HL-60 (cell line): ENCODE data around the gene SPACA9.

ENCODE experiments used
- DNase-seq, 2 experiments: peaks; one replicate each; pipeline ENCODE4 v3.0.0-alpha.2; 2010 to 2020; ENCODE audit warnings: low read depth in 1 of 2, low spot score in 1 of 2
- H3K27ac ChIP-seq: fragments of 250-450 bp; sonication (Bioruptor Pico); replicated peaks from 2 replicates; pipeline ENCODE4 v1.5.1; 2020; ENCODE audit warnings: mild to moderate bottlenecking, moderate library complexity
- H3K27me3 ChIP-seq: fragments of 250-450 bp; sonication (Bioruptor Pico); 2 replicates; pipeline ENCODE4 v1.5.1; 2021; ENCODE audit warnings: mild to moderate bottlenecking, moderate library complexity; ENCODE audit not compliant: insufficient read depth, poor library complexity, severe bottlenecking
- H3K4me3 ChIP-seq: replicated peaks from 2 replicates; pipeline ENCODE4 v1.5.1; 2011; ENCODE audit warnings: mild to moderate bottlenecking, control low read depth, low read length; ENCODE audit not compliant: insufficient read depth
- GABPA ChIP-seq: IDR thresholded peaks from 2 replicates; pipeline ENCODE4 v1.6.1; 2012; ENCODE audit warnings: low read depth
- POLR2AphosphoS5 ChIP-seq: IDR thresholded peaks from 2 replicates; pipeline ENCODE4 v1.6.1; 2012; ENCODE audit warnings: low read depth
- SPI1 ChIP-seq: IDR thresholded peaks from 2 replicates; pipeline ENCODE4 v1.6.1; 2012; ENCODE audit warnings: low read depth, mild to moderate bottlenecking, borderline replicate concordance
- TF ChIP-seq, protein P1 (sequence below): IDR thresholded peaks from one replicate; pipeline ENCODE4 v1.5.1; 2011; ENCODE audit warnings: low read length, control low read depth, inconsistent platforms; ENCODE audit not compliant: insufficient read depth
- TF ChIP-seq, protein P2 (sequence below): IDR thresholded peaks from 2 replicates; pipeline ENCODE4 v1.6.1; 2012; ENCODE audit warnings: low read depth; ENCODE audit not compliant: insufficient replicate concordance

Gene SPACA9

DNA sequence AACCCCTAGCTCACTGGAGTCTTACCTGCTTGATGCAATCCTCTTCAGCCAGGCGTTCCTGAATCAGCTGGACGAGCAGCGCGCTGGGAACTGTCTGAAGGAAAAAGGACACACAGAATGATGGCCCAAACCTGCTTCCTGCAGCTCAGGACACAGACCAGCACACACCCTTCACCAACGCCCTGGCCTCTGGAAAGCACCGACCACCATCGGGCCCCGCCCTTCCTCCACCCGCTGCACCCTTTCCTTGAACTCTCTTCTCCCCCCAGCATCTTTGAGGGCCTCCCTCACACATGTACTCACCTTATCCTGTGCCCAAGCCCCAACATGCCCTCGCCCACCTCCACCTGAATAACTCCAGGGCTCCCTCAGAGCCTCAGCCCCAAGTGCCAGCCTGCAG is 23.9 kb upstream of the SPACA9 start:
- no peaks in the 10 kb centered on the region for H3K27me3 ChIP-seq
- DNase-seq: no peak
- no peak overlapping the region for H3K27ac ChIP-seq
- no peak for TF ChIP-seq POLR2AphosphoS5
- TF ChIP-seq SPI1: no peak
- no peak for TF ChIP-seq GABPA
- TF ChIP-seq, protein P1, sequence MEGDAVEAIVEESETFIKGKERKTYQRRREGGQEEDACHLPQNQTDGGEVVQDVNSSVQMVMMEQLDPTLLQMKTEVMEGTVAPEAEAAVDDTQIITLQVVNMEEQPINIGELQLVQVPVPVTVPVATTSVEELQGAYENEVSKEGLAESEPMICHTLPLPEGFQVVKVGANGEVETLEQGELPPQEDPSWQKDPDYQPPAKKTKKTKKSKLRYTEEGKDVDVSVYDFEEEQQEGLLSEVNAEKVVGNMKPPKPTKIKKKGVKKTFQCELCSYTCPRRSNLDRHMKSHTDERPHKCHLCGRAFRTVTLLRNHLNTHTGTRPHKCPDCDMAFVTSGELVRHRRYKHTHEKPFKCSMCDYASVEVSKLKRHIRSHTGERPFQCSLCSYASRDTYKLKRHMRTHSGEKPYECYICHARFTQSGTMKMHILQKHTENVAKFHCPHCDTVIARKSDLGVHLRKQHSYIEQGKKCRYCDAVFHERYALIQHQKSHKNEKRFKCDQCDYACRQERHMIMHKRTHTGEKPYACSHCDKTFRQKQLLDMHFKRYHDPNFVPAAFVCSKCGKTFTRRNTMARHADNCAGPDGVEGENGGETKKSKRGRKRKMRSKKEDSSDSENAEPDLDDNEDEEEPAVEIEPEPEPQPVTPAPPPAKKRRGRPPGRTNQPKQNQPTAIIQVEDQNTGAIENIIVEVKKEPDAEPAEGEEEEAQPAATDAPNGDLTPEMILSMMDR: no peak
- TF ChIP-seq, protein P2, sequence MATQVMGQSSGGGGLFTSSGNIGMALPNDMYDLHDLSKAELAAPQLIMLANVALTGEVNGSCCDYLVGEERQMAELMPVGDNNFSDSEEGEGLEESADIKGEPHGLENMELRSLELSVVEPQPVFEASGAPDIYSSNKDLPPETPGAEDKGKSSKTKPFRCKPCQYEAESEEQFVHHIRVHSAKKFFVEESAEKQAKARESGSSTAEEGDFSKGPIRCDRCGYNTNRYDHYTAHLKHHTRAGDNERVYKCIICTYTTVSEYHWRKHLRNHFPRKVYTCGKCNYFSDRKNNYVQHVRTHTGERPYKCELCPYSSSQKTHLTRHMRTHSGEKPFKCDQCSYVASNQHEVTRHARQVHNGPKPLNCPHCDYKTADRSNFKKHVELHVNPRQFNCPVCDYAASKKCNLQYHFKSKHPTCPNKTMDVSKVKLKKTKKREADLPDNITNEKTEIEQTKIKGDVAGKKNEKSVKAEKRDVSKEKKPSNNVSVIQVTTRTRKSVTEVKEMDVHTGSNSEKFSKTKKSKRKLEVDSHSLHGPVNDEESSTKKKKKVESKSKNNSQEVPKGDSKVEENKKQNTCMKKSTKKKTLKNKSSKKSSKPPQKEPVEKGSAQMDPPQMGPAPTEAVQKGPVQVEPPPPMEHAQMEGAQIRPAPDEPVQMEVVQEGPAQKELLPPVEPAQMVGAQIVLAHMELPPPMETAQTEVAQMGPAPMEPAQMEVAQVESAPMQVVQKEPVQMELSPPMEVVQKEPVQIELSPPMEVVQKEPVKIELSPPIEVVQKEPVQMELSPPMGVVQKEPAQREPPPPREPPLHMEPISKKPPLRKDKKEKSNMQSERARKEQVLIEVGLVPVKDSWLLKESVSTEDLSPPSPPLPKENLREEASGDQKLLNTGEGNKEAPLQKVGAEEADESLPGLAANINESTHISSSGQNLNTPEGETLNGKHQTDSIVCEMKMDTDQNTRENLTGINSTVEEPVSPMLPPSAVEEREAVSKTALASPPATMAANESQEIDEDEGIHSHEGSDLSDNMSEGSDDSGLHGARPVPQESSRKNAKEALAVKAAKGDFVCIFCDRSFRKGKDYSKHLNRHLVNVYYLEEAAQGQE: no peak
- no peak overlapping the region for H3K4me3 ChIP-seq

GRCh38 chr9:132855904-132856303 is 22.8 kb upstream of the SPACA9 start:
- TF ChIP-seq, protein P1: no peak
- TF ChIP-seq SPI1 (no peak), GABPA (no peak), POLR2AphosphoS5 (no peak)
- TF ChIP-seq, protein P2: no peak
- no peak for DNase-seq
- H3K4me3 ChIP-seq: no peak overlapping the region
- H3K27ac ChIP-seq: no peak overlapping the region
- H3K27me3 ChIP-seq: no peaks in the 10 kb centered on the region

- no peak overlapping the region for H3K4me3 ChIP-seq
- TF ChIP-seq, protein P2: no peak
- no peak for TF ChIP-seq GABPA
- TF ChIP-seq, protein P1: no peak
- no peak for TF ChIP-seq SPI1
- TF ChIP-seq POLR2AphosphoS5: no peak
- H3K27ac ChIP-seq: no peak overlapping the region
- DNase-seq: no peak
- no peaks in the 10 kb centered on the region for H3K27me3 ChIP-seq
Observed at GRCh38 chr9:132857031-132857430, 21.7 kb upstream of the SPACA9 start.
